ENCODE measurements around the gene TICAM1.

Gene TICAM1

GRCh38 chr19:4831304-4831978, at the start of gene TICAM1:
Gene TICAM1 (minus strand): TSS chr19:4831712. CDS start chr19:4818377, 13,335 bp downstream.
- Histone ChIP-seq H3K9me3 (ENCODE audit: control insufficient read depth, low read length) (no peaks in the 10 kb centered on the region), H3K4me3 (ENCODE audit: low read length) (peak within 1 kb of the TSS; percentile 98), H3K36me3 (ENCODE audit: control insufficient read depth, insufficient read depth, low read length, severe bottlenecking) (no peaks in the 10 kb centered on the region), H3K9ac (ENCODE audit: low read length) (peak within 1 kb of the TSS; percentile 84), H3K4me1 (ENCODE audit: control insufficient read depth, insufficient read depth, low read length) (peaks cover 10% of the 10 kb centered on the region), H3K27me3 (replicated peaks; ENCODE audit: control insufficient read depth, insufficient read depth, low read length) (no peaks in the 10 kb centered on the region)
- peak; percentile 88 for DNase-seq (ENCODE audit: low read depth)

- Histone ChIP-seq H3K4me3 (ENCODE audit: low read length) (no peak overlapping the region), H3K36me3 (ENCODE audit: control insufficient read depth, insufficient read depth, low read length, severe bottlenecking) (no peaks in the 10 kb centered on the region), H3K27me3 (replicated peaks; ENCODE audit: control insufficient read depth, insufficient read depth, low read length) (no peaks in the 10 kb centered on the region), H3K9ac (ENCODE audit: low read length) (no peak overlapping the region), H3K9me3 (ENCODE audit: control insufficient read depth, low read length) (no peaks in the 10 kb centered on the region), H3K4me1 (ENCODE audit: control insufficient read depth, insufficient read depth, low read length) (no peaks in the 10 kb centered on the region)
- DNase-seq (ENCODE audit: low read depth) = no peak
Measured at GRCh38 chr19:4879041-4879440, 47.5 kb upstream of the TICAM1 start.

GRCh38 chr19:4878491-4878968, 47.0 kb upstream of the TICAM1 start:
- no peak overlapping the region for H3K9ac ChIP-seq (ENCODE audit: low read length)
- H3K9me3 ChIP-seq (ENCODE audit: control insufficient read depth, low read length) = no peaks in the 10 kb centered on the region
- no peaks in the 10 kb centered on the region for H3K4me1 ChIP-seq (ENCODE audit: control insufficient read depth, insufficient read depth, low read length)
- DNase-seq (ENCODE audit: low read depth) = no peak
- no peaks in the 10 kb centered on the region for H3K36me3 ChIP-seq (ENCODE audit: control insufficient read depth, insufficient read depth, low read length, severe bottlenecking)
- H3K27me3 ChIP-seq (replicated peaks; ENCODE audit: control insufficient read depth, insufficient read depth, low read length) = no peaks in the 10 kb centered on the region
- H3K4me3 ChIP-seq (ENCODE audit: low read length) = no peak overlapping the region

GRCh38 chr19:4877753-4878490, 46.4 kb upstream of the TICAM1 start:
- Histone ChIP-seq H3K9ac (ENCODE audit: low read length) (no peak overlapping the region), H3K27me3 (replicated peaks; ENCODE audit: control insufficient read depth, insufficient read depth, low read length) (no peaks in the 10 kb centered on the region)
- no peak for DNase-seq (ENCODE audit: low read depth)

GRCh38 chr19:4873930-4874329, 42.4 kb upstream of the TICAM1 start:
- Histone ChIP-seq H3K9ac (ENCODE audit: low read length) (no peak overlapping the region), H3K4me1 (ENCODE audit: control insufficient read depth, insufficient read depth, low read length) (peaks cover 17% of the 10 kb centered on the region), H3K27me3 (replicated peaks; ENCODE audit: control insufficient read depth, insufficient read depth, low read length) (no peaks in the 10 kb centered on the region), H3K36me3 (ENCODE audit: control insufficient read depth, insufficient read depth, low read length, severe bottlenecking) (no peaks in the 10 kb centered on the region), H3K9me3 (ENCODE audit: control insufficient read depth, low read length) (no peaks in the 10 kb centered on the region), H3K4me3 (ENCODE audit: low read length) (no peak overlapping the region)
- DNase-seq (ENCODE audit: low read depth) = no peak

More at GRCh38 chr19:4877753-4878490, 46.4 kb upstream of the TICAM1 start:
- Histone ChIP-seq H3K4me3 (ENCODE audit: low read length) (no peak overlapping the region), H3K4me1 (ENCODE audit: control insufficient read depth, insufficient read depth, low read length) (no peaks in the 10 kb centered on the region), H3K36me3 (ENCODE audit: control insufficient read depth, insufficient read depth, low read length, severe bottlenecking) (no peaks in the 10 kb centered on the region), H3K9me3 (ENCODE audit: control insufficient read depth, low read length) (no peaks in the 10 kb centered on the region)

- H3K9ac ChIP-seq (ENCODE audit: low read length) = no peak overlapping the region
- H3K9me3 ChIP-seq (ENCODE audit: control insufficient read depth, low read length) = no peaks in the 10 kb centered on the region
- H3K4me3 ChIP-seq (ENCODE audit: low read length) = no peak overlapping the region
- H3K27me3 ChIP-seq (replicated peaks; ENCODE audit: control insufficient read depth, insufficient read depth, low read length) = no peaks in the 10 kb centered on the region
- no peak for DNase-seq (ENCODE audit: low read depth)
- peaks cover 17% of the 10 kb centered on the region for H3K4me1 ChIP-seq (ENCODE audit: control insufficient read depth, insufficient read depth, low read length)
- no peaks in the 10 kb centered on the region for H3K36me3 ChIP-seq (ENCODE audit: control insufficient read depth, insufficient read depth, low read length, severe bottlenecking)
Measured at GRCh38 chr19:4871711-4872110, 40.2 kb upstream of the TICAM1 start.

GRCh38 chr19:4870025-4870700, 38.7 kb upstream of the TICAM1 start:
- peak; percentile 86 for DNase-seq (ENCODE audit: low read depth)
- H3K4me1 ChIP-seq (ENCODE audit: control insufficient read depth, insufficient read depth, low read length) = peaks cover 26% of the 10 kb centered on the region
- no peaks in the 10 kb centered on the region for H3K27me3 ChIP-seq (replicated peaks; ENCODE audit: control insufficient read depth, insufficient read depth, low read length)
- H3K36me3 ChIP-seq (ENCODE audit: control insufficient read depth, insufficient read depth, low read length, severe bottlenecking) = no peaks in the 10 kb centered on the region
- no peaks in the 10 kb centered on the region for H3K9me3 ChIP-seq (ENCODE audit: control insufficient read depth, low read length)
- H3K4me3 ChIP-seq (ENCODE audit: low read length) = no peak overlapping the region
- H3K9ac ChIP-seq (ENCODE audit: low read length) = peak overlapping the region; percentile 56

GRCh38 chr19:4868286-4868834, 36.8 kb upstream of the TICAM1 start:
- Histone ChIP-seq H3K4me3 (ENCODE audit: low read length) (no peak overlapping the region), H3K4me1 (ENCODE audit: control insufficient read depth, insufficient read depth, low read length) (peaks cover 26% of the 10 kb centered on the region), H3K27me3 (replicated peaks; ENCODE audit: control insufficient read depth, insufficient read depth, low read length) (no peaks in the 10 kb centered on the region), H3K9me3 (ENCODE audit: control insufficient read depth, low read length) (no peaks in the 10 kb centered on the region), H3K36me3 (ENCODE audit: control insufficient read depth, insufficient read depth, low read length, severe bottlenecking) (peaks cover 7% of the 10 kb centered on the region), H3K9ac (ENCODE audit: low read length) (peak overlapping the region; percentile 84)
- no peak for DNase-seq (ENCODE audit: low read depth)

- no peaks in the 10 kb centered on the region for H3K9me3 ChIP-seq (ENCODE audit: control insufficient read depth, low read length)
- H3K27me3 ChIP-seq (replicated peaks; ENCODE audit: control insufficient read depth, insufficient read depth, low read length) = no peaks in the 10 kb centered on the region
- H3K36me3 ChIP-seq (ENCODE audit: control insufficient read depth, insufficient read depth, low read length, severe bottlenecking) = peaks cover 7% of the 10 kb centered on the region
- H3K4me1 ChIP-seq (ENCODE audit: control insufficient read depth, insufficient read depth, low read length) = peaks cover 26% of the 10 kb centered on the region
- peak within 1 kb of the TSS; percentile 90 for H3K9ac ChIP-seq (ENCODE audit: low read length)
- H3K4me3 ChIP-seq (ENCODE audit: low read length) = peak within 1 kb of the TSS; percentile 88
- peak; percentile 98 for DNase-seq (ENCODE audit: low read depth)
Measured at GRCh38 chr19:4867534-4868285, 36.2 kb upstream of the TICAM1 start, which contains the start of gene PLIN3. Gene PLIN3 (minus strand): TSS chr19:4867667. CDS start chr19:4861394, 6,273 bp downstream.

GRCh38 chr19:4866595-4867424, 35.3 kb upstream of the TICAM1 start:
- DNase-seq (ENCODE audit: low read depth) = peak; percentile 77
- H3K4me3 ChIP-seq (ENCODE audit: low read length) = peak overlapping the region; percentile 88
- H3K9ac ChIP-seq (ENCODE audit: low read length) = peak overlapping the region; percentile 90
- no peaks in the 10 kb centered on the region for H3K9me3 ChIP-seq (ENCODE audit: control insufficient read depth, low read length)
- peaks cover 26% of the 10 kb centered on the region for H3K4me1 ChIP-seq (ENCODE audit: control insufficient read depth, insufficient read depth, low read length)
- no peaks in the 10 kb centered on the region for H3K27me3 ChIP-seq (replicated peaks; ENCODE audit: control insufficient read depth, insufficient read depth, low read length)
- H3K36me3 ChIP-seq (ENCODE audit: control insufficient read depth, insufficient read depth, low read length, severe bottlenecking) = peaks cover 13% of the 10 kb centered on the region

Data from adipocyte (in vitro differentiated cells).